Choroid plexus epithelial cell (primary cell): ENCODE measurements around the gene PRKN.

Source experiments
- DNase-seq: peaks from one replicate; pipeline ENCODE4 v3.0.0-alpha.2; 2010; ENCODE audit warnings: low read depth
- H3K4me3 ChIP-seq: 2 replicates; pipeline ENCODE4 v1.5.1; 2011; ENCODE audit warnings: low read depth, mild to moderate bottlenecking, control low read depth, low read length, moderate library complexity
- TF ChIP-seq, protein P1 (sequence below): conservative IDR thresholded peaks from 2 replicates; pipeline ENCODE4 v1.5.1; 2011; ENCODE audit warnings: low read depth, mild to moderate bottlenecking, control low read depth, inconsistent platforms, low read length, moderate library complexity

Gene PRKN

GRCh38 chr6:161347125-161347524 is 1380.4 kb downstream of the PRKN start:
- no peak overlapping the region for H3K4me3 ChIP-seq
- DNase-seq, result no peak
- TF ChIP-seq, protein P1, sequence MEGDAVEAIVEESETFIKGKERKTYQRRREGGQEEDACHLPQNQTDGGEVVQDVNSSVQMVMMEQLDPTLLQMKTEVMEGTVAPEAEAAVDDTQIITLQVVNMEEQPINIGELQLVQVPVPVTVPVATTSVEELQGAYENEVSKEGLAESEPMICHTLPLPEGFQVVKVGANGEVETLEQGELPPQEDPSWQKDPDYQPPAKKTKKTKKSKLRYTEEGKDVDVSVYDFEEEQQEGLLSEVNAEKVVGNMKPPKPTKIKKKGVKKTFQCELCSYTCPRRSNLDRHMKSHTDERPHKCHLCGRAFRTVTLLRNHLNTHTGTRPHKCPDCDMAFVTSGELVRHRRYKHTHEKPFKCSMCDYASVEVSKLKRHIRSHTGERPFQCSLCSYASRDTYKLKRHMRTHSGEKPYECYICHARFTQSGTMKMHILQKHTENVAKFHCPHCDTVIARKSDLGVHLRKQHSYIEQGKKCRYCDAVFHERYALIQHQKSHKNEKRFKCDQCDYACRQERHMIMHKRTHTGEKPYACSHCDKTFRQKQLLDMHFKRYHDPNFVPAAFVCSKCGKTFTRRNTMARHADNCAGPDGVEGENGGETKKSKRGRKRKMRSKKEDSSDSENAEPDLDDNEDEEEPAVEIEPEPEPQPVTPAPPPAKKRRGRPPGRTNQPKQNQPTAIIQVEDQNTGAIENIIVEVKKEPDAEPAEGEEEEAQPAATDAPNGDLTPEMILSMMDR, result no peak

- no peak overlapping the region for H3K4me3 ChIP-seq
- TF ChIP-seq, protein P1, result no peak
- DNase-seq, result no peak
Observed at GRCh38 chr6:161346717-161347116, 1380.8 kb downstream of the PRKN start.

GRCh38 chr6:161344626-161345025 is 1382.9 kb downstream of the PRKN start:
- TF ChIP-seq, protein P1, result no peak
- no peak for DNase-seq
- no peak overlapping the region for H3K4me3 ChIP-seq

GRCh38 chr6:161342039-161342438 is 1385.5 kb downstream of the PRKN start:
- no peak for DNase-seq
- TF ChIP-seq, protein P1, result no peak
- no peak overlapping the region for H3K4me3 ChIP-seq

DNA sequence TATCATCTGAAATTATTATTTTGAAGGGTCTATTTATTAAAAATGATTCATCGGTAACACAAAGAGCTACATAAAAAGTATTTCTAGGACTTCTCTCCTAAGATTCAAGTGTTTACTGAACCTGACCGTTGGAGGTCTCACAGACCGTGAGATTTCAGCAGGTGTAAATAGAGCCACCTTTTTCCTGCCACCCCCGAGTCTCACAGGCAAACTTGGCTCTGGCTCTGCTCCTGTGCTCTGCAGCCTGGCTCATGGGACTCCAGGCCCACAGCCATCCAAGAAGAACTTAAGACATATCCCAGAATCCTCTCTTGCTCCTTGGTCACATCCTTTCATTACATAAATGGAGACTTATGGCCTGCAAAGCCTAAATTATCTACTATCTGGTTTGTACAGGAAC is 1385.9 kb downstream of the PRKN start:
- TF ChIP-seq, protein P1, result no peak
- no peak overlapping the region for H3K4me3 ChIP-seq
- no peak for DNase-seq

DNA sequence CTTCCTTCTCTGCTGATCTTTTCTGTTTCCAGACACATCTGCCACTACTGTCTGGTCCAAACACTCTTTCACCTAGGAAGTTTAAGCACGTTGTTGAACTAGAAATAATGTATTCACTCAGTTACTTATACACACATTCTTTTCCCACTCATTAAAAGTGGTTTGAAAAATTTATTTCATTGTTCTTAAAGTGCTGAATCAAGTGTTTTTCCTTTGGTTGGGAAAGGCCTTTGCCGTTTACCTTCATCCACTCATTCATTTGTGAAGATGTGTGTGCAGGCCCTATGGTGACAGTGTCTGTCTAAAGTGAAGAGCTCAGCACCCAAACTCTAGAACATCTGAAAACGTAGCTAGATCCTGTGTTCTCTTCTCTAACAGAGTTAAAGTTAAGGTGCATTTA is 1389.6 kb downstream of the PRKN start:
- TF ChIP-seq, protein P1, result no peak

DNA sequence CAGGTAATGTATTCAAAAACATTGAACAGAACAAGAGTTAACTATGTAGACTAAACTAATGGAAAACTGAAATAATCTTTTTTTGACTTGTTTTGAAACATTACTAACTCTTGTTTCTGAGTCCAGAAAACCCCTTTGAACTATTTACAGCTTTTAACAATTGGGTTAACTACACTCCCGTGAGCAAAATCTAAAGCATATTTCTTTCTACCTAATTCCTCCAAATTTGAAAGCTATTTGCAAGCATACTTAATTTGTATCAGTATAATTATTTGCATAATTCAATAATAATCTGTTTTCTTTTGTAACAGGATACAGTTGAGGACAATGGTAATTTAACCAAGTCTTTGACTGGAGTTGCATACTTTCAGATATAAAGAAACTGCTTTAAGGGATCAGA is 1391.1 kb downstream of the PRKN start:
- TF ChIP-seq, protein P1, result no peak

More for the DNA sequence above, 1389.6 kb downstream of the PRKN start:
- no peak overlapping the region for H3K4me3 ChIP-seq
- no peak for DNase-seq

More for the DNA sequence above, 1391.1 kb downstream of the PRKN start:
- no peak overlapping the region for H3K4me3 ChIP-seq
- no peak for DNase-seq
